Small intestine (tissue), 7 donors: ENCODE measurements around the gene EIF1B. TPM values are rescaled to one million over a fixed set of nuclear protein-coding genes. Genes with fewer than 3 reads are reported as not detected.

Experiments used
- DNase-seq, 2 donors: peaks; one replicate each; pipeline versions ENCODE4 v3.0.0 to v3.0.0-alpha.2; 2013
- FAIRE-seq: peaks from 2 replicates; lab custom pipeline; 2012; peaks lifted over from hg19 to GRCh38; lab: Jason Lieb, UNC
- H3K27ac ChIP-seq, 3 donors: one replicate each; pipeline ENCODE4 v1.5.1; 2013; ENCODE audit warnings: low read length in 2 of 3, mild to moderate bottlenecking in 2 of 3, control low read depth in 1 of 3, inconsistent platforms in 1 of 3, low read depth in 1 of 3, moderate library complexity in 1 of 3
- H3K27me3 ChIP-seq, 3 donors: one replicate each; pipeline ENCODE4 v1.6.1; 2013; ENCODE audit warnings: low read length in 3 of 3, inconsistent platforms in 1 of 3; ENCODE audit not compliant: control insufficient read depth in 3 of 3, insufficient read depth in 3 of 3
- H3K36me3 ChIP-seq, 3 donors: one replicate each; pipeline ENCODE4 v1.6.1; 2013; ENCODE audit warnings: low read length in 3 of 3, inconsistent platforms in 1 of 3, low read depth in 1 of 3, mild to moderate bottlenecking in 1 of 3, moderate library complexity in 1 of 3; ENCODE audit not compliant: control insufficient read depth in 3 of 3, insufficient read depth in 2 of 3
- H3K4me1 ChIP-seq, 3 donors: one replicate each; pipeline ENCODE4 v1.6.1; 2013; ENCODE audit warnings: low read length in 2 of 3, inconsistent platforms in 1 of 3, low read depth in 1 of 3, mild to moderate bottlenecking in 1 of 3, moderate library complexity in 1 of 3; ENCODE audit not compliant: control insufficient read depth in 3 of 3, insufficient read depth in 2 of 3
- H3K4me3 ChIP-seq, 3 donors: one replicate each; pipeline ENCODE4 v1.5.1; 2013; ENCODE audit warnings: low read length in 3 of 3, control low read depth in 1 of 3, inconsistent platforms in 1 of 3, low read depth in 1 of 3, mild to moderate bottlenecking in 1 of 3, moderate library complexity in 1 of 3
- H3K9me3 ChIP-seq, 2 donors: one replicate each; pipeline ENCODE4 v1.6.1; 2013; ENCODE audit warnings: low read depth in 1 of 2, low read length in 1 of 2; ENCODE audit not compliant: control insufficient read depth in 2 of 2, insufficient read depth in 1 of 2
- WGBS, 3 donors: extraction: QIAGEN DNeasy Blood & Tissue Kit; methylation state at CpG; one replicate each; pipeline ENCODE4 v1.1.7; 2013; 5-methylcytosine and 5-hydroxymethylcytosine counted together
- polyA plus RNA-seq, 4 donors: library from polyadenylated mRNA; stranded (reverse) in 3 of 4; unstranded in 1 of 4; fragments of 200-250 nt in 3 of 4; fragments of 120-200 nt in 1 of 4; gene quantifications; one replicate each; pipeline versions ENCODE4 v1.2.1 to v1.2.3, GENCODE V29; 2013
- donor health status: healthy with polysubstance abuse.
- donor health status: control.
- donor health status: control.
- donor health status: Bipolar disorder and iron deficiency.
- donor health status: healthy.

EIF1B gene
- polyA plus RNA-seq, 4 donors = 56.1 to 118 (median 94.2) TPM

- WGBS, 3 donors = 29 to 77% (median 54%) methylated on average over 1 of the region's 1 CpG
- no peaks in the 10 kb centered on the region for H3K4me1 ChIP-seq
- FAIRE-seq (no peak), DNase-seq (no peak)
- no peak overlapping the region for H3K4me3 ChIP-seq
- no peaks in the 10 kb centered on the region for H3K36me3 ChIP-seq
- no peaks in the 10 kb centered on the region for H3K27me3 ChIP-seq
- no peaks in the 10 kb centered on the region for H3K9me3 ChIP-seq
- no peak overlapping the region for H3K27ac ChIP-seq
Observed at GRCh38 chr3:40339871-40340270, 30.4 kb downstream of the EIF1B start.

- Histone ChIP-seq H3K27ac (no peak overlapping the region), H3K9me3 (no peaks in the 10 kb centered on the region), H3K36me3 (no peaks in the 10 kb centered on the region), H3K27me3 (no peaks in the 10 kb centered on the region), H3K4me3 (no peak overlapping the region), H3K4me1 (no peaks in the 10 kb centered on the region)
- no peak for FAIRE-seq
- WGBS, 3 donors = 61 to 83% (median 62%) methylated on average over 1 of the region's 1 CpG
- DNase-seq = no peak
Observed at GRCh38 chr3:40340541-40341170, 31.1 kb downstream of the EIF1B start.

GRCh38 chr3:40341671-40342070, 32.2 kb downstream of the EIF1B start:
- Histone ChIP-seq H3K27ac (no peak overlapping the region), H3K4me3 (no peak overlapping the region), H3K9me3 (no peaks in the 10 kb centered on the region), H3K4me1 (no peaks in the 10 kb centered on the region), H3K36me3 (no peaks in the 10 kb centered on the region), H3K27me3 (no peaks in the 10 kb centered on the region)
- FAIRE-seq = no peak
- no peak for DNase-seq

GRCh38 chr3:40350529-40350928, 41.0 kb downstream of the EIF1B start:
- FAIRE-seq (no peak), DNase-seq (no peak)
- no peaks in the 10 kb centered on the region for H3K27me3 ChIP-seq
- no peak overlapping the region for H3K27ac ChIP-seq
- H3K36me3 ChIP-seq = no peaks in the 10 kb centered on the region
- no peak overlapping the region for H3K4me3 ChIP-seq
- no peaks in the 10 kb centered on the region for H3K4me1 ChIP-seq
- H3K9me3 ChIP-seq = peaks cover 0 to 4% of the 10 kb centered on the region in 2 donors

GRCh38 chr3:40355410-40355809, 45.9 kb downstream of the EIF1B start:
- H3K27ac ChIP-seq = no peak overlapping the region
- no peak overlapping the region for H3K4me3 ChIP-seq
- no peaks in the 10 kb centered on the region for H3K36me3 ChIP-seq
- H3K4me1 ChIP-seq = no peaks in the 10 kb centered on the region
- no peak for FAIRE-seq
- H3K9me3 ChIP-seq = no peaks in the 10 kb centered on the region
- 53 to 72% (median 59%) methylated on average over 2 of the region's 2 CpGs for WGBS, 3 donors
- DNase-seq = no peak
- H3K27me3 ChIP-seq = peaks cover 0 to 3% (median 2%) of the 10 kb centered on the region in 3 donors

- Histone ChIP-seq H3K9me3 (no peaks in the 10 kb centered on the region), H3K27ac (no peak overlapping the region), H3K4me3 (no peak overlapping the region), H3K4me1 (no peaks in the 10 kb centered on the region), H3K36me3 (no peaks in the 10 kb centered on the region), H3K27me3 (peaks cover 0 to 3% (median 2%) of the 10 kb centered on the region in 3 donors)
- 50 to 82% (median 61%) methylated on average over 1 of the region's 1 CpG for WGBS, 3 donors
- no peak for DNase-seq
- FAIRE-seq = no peak
Observed at GRCh38 chr3:40358454-40358853, 48.9 kb downstream of the EIF1B start.

Other genes starting within 250 kb of the EIF1B start
- 1 to 10 TPM in 1 of 4 donors, under 1 TPM in 2, not detected in 1; 0.22 to 4.2 (median 0.40) TPM for gene ENTPD3, start 77.5 kb downstream of the EIF1B start, polyA plus RNA-seq
- gene RPL14, start 147.6 kb downstream of the EIF1B start, polyA plus RNA-seq = 1,000 to 10,000 TPM; 1,014 to 1,543 (median 1,365) TPM
- 1 to 10 TPM in 3 of 4 donors, under 1 TPM in 1; 0.81 to 5.9 (median 1.5) TPM for gene ZNF619, start 167.4 kb downstream of the EIF1B start, polyA plus RNA-seq
- gene ZNF620, start 196.3 kb downstream of the EIF1B start, polyA plus RNA-seq = 1 to 10 TPM in 3 of 4 donors, under 1 TPM in 1; 0.54 to 8.4 (median 2.1) TPM
- gene ZNF621, start 215.3 kb downstream of the EIF1B start, polyA plus RNA-seq = 10 to 100 TPM in 1 of 4 donors, 1 to 10 TPM in 3; 5.4 to 18.9 (median 9.4) TPM